ENCODE measurements around the gene MRPL14.

MRPL14 gene

DNA sequence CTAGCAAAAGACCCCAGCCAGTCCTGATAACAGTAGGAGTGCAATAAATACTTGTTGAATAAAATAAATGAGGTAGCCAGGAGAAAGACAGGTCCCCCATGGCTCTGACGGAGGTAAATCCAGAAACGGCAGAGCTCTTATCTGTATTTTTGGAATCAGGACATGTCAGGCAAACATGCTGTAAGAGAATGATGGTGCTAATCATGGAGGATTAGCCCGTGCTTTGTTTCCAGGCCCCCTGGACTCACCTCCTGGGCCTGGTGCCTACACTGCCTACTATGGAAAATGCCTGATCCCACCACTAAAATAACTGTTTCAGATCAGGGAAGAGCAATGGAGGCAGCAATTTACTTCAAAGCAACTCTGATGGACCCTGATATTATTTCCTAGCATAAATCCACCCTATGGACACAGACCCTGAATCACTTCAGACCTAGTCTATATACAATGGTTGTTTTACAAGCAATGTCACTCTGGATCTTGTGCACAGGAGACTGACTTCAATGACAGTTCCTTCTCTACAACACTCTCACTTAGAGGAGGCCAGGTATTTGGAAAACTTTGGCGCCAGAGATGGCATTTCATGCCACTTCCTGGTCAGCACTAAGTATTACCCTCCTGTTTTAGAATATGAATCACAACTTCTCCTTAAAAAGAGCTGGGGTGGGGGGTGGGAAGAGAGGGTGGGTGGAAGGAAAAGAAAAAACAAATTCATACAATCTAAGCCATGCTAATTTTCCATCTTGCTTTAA is 6.4 kb downstream of the MRPL14 start:
- DNase-seq, result no peak

DNA sequence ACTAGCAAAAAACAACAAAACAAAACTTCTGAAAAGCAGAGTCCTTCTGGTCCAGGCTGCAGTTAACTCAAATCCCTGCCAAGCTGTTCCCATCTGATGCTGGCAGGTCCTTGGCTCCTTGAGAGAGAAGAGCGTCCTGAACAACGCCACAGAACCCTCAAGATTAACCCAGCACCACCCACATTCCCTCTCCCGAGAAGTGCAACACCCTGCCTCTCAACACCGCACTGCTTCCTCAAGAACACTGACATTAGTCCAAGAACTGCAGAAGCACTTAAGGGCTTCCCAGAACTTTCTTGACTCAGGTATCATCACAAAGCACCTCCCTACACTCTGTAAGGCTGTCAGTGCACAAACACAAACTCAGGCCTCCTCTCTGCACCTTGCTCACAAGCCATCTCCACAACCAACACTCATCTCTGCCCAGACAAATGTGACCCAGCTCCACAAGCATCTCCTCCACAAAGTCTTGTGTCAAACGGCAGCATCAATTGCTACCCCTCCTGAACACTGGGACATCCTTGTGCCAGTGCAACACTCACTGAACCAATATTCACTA is 7.5 kb downstream of the MRPL14 start:
- DNase-seq, result no peak

DNA sequence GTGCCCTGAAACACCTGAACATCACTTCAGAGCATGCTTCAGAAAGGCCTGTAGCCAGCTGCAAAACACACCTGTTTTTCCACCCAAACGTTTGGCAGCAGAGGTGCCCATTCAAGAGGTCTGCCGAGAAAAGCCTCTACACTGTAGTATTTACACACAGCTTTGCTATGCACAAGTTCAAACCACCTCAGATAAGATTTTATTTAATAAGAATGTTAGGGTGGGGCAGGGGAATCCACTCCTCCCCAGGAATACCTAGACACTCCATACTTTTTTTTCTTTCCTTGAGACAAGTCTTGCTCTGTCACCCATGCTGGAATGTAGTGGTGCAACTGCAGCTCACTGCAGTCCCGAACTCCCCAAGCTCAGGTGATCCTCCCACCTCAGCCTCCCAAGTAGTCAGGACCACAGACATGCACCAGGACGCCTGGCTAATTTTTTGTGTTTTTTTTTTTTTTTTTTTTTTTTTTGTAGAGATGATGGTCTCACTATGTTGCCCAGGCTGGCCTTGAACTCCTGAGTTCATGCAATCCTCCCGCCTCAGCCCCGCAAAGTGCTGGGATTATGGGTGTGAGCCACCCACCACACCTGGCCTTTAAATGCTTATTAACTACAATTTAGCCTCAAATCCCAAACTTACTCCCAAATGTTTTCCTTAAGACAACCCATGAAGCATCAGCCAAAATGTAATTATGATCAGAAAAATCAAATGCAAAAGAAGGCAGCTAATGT is 9.7 kb downstream of the MRPL14 start:
- DNase-seq, result no peak

DNA sequence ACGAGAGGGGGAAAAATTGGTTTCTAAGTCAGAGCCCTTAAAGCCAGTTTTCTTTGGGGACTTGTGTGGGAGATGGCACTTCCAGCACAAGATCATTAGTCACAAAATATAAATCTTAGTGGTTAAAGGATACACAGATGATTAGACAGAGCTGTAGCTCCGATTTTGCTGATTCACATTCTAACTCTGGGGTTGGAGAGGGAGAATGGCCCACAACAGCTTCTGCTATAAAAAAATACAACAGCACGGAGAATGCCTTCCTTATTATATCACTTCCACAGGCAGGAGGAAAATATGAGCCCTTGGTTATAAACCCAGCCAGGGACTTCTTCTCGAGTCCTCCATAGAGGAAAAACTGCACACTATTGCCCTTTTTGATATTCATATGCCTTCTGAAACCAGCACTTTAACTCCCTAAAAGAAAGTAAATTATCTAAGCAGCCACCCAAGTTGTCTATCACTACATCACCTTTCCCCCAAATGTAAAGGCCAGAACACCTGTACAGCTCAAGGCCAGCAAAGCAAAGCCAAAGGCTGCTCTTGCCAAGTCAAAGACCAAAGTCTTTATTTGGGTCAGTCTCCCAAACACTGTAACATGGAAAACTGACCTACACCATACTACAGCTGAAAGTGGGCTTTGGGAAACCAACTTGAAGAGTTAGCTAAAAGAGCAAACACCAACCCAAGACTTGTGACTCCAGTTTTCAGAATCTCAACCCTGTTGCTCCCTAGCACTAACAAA is 10.4 kb downstream of the MRPL14 start:
- DNase-seq, result no peak

DNA sequence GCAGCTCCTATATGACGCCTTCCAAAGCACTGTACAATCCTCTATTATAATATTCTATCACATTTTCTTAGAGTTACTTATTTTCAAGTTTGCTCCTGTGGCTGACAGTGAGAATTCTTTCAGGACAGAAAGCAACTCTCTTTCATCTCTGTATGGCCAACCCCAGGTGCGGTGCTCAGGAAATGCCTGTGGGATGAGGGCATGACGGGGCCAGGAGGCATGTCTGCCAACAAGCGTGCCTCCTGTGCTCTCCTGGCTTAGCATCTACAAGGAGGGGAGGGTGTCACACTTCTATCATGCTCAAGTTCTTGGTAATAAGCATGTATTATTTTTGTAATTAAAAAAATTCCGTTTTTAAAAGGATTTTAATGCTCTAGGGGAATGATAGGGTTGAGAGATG is 11.4 kb downstream of the MRPL14 start:
- DNase-seq, result no peak

DNA sequence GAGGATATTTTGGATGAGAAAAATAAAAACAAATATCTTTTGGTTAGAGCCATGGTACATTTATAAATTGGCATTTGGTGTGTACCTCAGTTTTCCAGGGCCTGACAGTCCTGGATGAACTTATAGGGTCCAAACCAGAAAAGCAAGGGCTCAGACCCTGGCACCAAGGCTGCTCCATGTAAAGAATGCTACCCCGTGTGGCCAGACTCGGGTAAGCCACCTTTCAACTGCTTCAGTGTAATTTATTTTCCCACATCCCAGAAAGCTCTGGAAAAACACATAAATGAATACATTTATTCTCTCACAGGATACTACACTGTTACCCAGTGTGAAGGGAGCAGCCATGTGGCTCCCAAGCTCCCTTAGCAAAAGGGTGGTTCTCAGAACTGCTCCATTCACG is 13.8 kb downstream of the MRPL14 start:
- DNase-seq, result no peak

DNA sequence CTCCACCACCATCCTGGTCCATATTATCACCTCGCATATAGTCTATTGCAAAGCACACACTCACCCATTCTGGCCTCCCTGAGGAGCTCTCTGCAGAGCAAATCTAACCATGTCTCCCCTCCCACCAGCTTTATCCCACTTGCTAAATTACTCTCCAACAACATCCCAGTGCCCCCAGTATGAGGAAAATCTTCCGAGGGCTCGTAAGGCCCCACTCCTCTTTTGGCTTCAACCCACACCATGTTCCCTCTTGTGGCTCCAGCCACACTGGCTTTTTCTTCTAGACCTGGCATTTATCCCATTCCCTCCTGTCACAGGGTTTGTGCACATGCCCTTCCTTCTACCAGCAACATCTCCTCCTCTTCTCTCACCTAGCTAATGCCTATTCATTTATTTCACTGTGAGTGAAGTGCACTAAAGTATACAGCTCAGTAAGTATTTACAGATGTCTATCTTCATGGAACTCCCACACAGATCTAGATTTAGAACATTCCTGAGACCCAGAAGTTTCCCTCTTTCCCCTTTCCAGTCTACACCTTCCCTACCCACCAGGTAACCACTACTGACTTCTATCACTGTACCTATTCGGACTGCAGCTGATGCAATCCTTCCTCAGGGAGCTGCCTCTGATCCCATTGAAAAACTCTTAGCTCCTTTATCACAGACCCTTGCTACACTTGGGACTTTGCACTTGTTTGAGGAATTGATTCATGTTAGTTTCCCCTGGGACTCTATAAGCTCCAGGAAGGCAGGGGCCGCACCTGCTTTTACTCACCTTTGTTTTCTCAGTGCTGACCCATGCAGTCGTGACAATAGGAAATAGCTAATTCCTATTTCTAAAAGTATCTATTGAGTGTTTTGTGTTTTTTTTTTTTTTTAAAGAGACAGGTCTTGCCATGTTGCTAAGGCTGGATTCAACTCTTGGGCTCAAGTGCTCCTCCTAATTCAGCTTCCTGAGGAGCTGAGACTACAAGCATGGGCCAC is 15.5 kb downstream of the MRPL14 start:
- no peak for DNase-seq

DNA sequence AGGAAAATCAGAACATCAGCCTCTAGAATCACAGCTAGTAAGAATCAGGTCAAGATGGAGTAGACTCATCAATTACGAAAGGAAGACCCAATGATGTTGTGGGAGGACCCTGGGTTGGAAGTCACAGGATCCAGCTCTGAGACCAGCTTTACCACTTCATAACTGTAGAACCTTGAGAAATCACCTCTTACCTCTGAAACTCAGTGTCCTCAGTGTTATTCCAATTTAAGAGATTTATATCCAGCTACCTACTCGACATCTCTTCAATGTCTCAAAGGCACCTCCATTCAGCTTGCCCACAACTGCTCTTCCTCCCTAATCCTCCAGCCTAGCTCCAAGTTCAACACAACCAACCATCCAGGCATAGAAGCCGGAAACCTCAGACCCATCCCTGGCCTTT is 16.3 kb downstream of the MRPL14 start:
- DNase-seq, result no peak

DNA sequence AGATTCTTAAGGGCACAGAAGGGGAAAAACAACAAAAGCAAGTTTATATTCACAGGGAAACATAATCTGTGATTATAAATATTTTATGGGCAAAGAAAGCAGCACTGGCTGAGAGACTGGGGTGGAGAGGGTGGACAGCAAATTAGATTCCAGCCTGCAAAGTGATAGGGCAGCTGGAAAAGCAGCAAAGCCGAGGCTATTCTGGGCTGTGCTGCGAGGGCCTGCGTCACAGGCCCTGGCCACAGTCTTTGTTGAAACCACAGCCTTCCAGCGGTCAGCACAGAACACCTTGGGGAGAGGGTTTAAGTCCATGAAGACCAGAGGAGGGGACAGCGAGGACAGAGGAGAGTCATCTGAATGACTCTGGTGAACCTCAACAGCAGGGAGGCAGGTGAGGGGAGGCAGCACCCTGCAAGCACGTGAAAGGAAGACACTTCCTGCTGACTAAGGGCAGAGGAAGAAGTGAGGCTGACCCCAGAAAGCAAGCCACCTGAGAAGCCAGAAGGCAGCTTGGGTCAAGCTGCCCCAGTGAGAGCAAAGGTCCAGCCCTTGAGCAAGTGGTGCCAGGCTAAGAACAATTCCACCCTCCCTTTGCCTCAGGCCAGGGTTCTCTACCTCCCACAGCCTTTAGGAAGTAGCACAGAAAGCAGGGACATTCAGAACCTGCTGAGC is 17.1 kb downstream of the MRPL14 start:
- DNase-seq, result no peak

DNA sequence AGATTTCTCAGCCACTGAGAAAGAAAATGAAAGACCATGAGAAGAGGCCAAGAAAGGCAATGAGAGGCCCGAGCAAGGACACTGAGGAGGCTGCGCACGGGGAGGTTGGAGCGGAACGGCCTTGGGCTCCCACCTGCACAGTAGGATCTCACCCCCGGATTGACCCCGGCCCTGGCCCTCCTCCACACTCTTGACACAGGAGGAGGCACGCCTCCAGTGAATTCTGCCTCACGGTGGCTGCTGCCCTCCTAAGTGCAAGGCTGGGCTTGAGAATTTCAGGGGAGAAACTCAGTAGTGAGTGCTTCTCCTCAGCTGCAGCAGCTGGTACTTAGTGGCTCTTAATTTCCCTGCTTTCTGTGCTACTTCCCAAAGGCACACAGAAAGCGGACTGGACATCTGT is 18.0 kb downstream of the MRPL14 start:
- no peak for DNase-seq

DNA sequence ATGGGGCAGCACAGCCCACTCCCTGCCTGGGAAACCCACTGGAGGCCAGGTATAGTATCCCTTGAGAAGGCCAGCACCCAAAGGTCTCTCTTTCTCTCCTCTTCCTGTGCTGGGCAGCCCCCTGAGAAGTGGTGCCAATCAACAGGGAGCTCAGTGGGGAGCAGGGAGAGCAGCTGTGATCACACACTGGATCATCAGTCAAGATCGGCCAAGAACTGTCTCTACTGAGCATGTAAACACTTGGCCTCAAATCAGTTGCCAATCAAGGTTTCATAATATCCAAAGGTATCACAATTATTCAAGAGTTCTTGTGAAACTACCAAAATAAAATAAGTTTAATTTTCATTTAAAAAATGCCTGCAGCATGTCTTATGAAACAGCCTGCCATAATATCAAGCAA is 18.8 kb downstream of the MRPL14 start:
- no peak for DNase-seq

DNA sequence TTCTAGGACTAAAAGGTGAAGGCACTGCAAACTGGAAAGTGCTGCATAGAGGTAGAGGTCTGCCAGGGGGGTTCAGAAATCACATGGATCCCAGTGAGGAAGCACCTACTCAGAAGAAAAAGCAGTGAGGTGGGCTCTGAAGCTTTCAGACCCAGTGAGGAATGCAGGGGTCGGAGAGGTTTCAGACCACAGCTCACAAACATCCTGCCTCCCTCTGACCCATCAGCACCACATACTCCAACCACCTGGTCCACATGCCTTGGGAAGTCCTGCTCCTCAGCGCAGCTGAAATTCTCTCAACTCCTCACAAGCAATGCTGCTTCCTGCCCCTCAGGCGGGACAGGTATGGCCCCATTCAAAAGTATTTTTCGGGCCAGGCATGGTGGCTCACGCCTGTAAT is 20.2 kb downstream of the MRPL14 start:
- DNase-seq, result no peak

DNA sequence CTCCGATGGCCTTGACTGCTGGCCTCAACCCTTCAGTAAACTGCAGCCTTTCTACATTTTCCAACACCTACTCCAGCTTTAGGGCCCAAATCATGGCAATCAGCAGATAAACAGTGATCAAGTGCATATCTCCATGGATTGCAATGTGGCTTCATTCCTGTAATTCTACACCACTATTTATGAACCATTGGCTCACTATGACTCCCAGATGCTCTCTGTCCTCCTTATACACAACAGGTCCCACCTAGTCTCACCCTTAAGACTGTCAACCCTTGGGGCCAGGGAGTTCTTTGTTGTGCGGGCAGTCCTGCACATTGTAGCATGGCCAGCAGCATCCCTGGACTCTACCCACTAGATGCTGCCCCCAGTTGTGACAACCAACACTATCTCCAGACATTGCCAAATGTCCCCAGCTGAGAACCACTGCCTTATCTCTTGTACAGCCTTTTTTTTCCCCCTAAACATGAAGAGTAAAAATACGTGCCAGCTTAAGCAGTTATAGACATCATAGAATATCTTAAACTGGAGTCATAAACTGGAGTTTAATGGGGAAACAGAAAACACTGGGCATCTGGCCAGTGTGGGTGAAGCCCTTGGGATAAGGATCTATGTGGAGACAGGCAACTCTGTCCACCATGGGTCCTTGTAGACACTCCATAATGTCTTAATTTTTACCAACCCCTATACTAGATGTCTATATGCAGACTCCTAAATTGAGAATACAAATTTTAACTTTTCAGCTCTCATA is 21.1 kb downstream of the MRPL14 start:
- DNase-seq, result no peak

DNA sequence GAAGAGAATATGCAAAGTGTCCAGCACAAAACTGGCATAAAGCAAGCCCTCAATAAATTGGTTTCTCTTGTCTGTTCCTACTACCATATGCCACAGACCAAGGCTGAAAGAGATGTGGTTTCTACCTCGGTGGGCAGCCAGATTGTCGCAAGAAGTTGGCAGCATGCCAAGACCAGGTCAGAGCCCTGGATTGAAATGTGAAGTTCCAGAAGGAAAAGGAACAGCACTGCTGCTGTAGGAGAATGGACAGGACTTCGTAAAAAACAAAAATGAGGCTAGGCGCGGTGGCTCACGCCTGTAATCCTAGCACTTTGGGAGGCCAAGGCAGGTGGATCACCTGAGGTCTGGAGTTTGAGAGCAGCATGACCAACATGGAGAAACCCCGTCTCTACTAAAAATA is 22.1 kb downstream of the MRPL14 start:
- peak; percentile 28 for DNase-seq

DNA sequence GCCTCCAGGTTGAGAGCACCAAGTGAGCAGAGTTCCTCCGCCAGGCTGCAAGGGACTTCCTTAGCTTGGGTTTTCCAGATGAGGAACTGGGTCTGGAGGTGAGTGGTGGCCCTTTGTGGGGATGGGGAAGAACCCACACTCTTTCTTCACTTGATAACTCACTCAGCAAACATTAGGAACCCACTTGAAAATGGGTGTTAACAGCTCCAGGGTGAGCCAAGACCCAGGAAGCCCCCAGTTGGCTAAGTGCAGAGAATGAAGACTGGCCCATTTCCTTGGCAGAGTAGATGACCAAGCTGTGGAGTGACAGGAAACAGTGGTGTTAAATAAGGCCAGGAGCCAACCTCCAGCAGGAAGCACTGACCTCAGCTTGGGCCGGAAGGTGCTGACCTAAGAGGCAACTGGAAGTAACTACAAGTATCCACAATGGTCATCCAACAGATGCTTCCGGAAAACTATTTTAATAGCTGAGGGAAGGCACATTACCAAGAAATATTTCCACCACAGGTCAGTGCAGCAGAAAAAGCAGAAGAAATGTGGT is 22.7 kb downstream of the MRPL14 start:
- DNase-seq, result no peak

DNA sequence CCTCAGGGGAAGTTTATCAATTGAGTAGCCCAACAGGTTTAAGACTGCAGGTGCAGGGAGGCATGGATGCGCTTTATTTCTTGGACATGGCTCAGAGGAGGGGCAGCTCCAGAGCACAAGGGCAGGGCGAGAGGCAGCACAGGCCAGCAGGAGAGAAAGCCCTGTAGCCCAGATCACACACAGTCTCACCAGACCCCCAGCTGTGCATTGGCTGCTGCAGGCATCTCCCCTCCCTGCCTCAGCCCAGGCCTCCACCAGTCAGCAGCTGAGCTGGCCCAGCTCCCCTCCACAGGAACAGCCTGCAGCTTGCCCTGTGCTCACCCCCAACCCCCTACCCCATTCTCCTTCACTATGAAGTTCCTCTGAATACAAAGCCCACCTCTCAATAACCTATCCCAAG is 24.7 kb downstream of the MRPL14 start:
- no peak for DNase-seq

DNA sequence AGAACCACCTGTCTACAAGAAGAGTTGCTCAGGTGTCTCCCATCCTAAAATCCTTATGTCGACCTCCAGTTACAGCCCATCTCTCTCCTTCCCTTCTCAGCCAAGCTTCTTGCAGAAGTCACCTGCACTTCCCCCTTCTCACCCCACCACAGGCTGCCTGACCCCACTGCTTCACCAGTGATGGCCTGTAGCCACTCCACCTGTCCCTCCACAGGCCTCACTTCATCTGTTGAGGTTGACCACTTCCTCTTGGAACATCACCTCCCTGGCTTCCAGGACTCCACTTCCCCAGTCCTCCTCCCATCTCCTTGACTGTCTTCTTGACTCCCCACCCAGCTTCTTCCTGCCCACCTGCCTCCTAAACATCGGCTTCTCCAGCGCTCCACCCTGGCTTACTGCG is 25.4 kb downstream of the MRPL14 start:
- no peak for DNase-seq

DNA sequence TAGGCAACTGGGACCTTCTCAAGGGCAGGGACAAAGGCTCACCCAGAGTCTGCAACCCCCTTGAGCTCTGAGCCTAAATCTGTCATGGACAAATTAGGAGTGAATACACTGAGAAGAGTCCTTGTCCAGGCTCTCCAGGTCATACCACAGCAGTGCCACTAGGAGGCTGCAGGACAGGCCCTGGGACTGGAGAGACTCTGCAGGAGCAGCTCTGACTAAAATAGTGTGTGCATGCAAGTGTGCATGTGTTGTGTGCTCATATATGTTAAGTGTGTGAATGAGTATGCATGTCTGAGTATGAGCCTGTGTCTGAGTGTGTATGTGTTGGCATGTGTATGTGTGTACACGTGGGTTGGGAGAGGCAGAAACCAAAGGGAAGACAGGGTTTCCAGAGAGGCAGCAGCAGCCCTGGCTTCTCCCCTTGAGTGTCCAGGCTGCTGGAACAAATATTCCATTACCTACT is 27.1 kb downstream of the MRPL14 start:
- DNase-seq, result no peak

DNA sequence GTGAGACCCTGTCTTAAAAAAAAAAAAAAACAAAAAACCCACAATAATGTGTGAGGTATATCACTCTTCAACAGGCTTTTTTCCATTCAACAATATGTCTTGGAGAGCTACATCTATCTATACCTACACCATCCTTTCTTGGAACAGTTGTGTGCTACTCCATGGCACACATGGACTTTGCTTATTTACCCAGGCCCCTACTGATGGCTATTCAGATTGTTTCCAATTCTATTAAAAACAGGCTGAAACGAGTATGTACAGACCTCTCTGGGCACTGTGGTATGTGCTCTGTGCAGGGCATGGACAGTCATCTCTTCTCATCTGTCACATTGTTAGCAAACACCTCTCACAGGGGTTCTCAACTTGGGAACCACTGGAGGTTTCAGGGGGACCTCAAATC is 28.1 kb downstream of the MRPL14 start:
- DNase-seq, result no peak

DNA sequence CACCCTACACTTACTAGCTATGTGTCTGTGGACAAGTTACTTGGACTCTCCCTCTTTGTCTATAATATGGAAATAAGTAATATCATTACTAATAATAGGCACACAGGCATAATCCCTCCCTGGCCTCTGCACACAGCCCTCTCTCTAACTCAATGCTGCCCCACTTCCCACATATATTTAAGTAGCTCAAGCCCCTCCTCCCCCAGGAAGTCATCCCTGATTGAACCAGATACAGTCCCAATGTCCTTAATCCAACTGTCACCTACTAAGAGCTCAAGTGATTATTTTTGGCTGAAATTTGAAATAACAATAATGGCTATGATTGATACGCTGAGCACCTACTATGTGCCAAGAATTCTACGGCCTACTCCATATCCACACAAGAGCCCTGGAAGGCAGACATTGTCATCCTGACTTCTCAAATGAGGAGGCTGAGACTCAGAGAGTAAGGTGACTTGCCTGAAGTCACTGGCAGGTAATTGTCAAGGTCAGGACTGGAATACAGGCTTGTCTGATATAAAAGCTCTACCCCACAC is 29.4 kb downstream of the MRPL14 start:
- DNase-seq, result no peak

Measured in NCI-H2171 (cell line).